ENCODE measurements around the gene RUFY1.
"Not testable (repeated sequence)": the region's sequence is repeated elsewhere in the genome, so short reads cannot be mapped to it uniquely, and the experiment has no call there.

The RUFY1 gene

GRCh38 chr5:179509845-179510244 is 40.5 kb upstream of the RUFY1 start:
- H3K4me3 ChIP-seq (ENCODE audit: control insufficient read depth, low read depth, low read length) = no peak overlapping the region
- TF ChIP-seq, protein P1, sequence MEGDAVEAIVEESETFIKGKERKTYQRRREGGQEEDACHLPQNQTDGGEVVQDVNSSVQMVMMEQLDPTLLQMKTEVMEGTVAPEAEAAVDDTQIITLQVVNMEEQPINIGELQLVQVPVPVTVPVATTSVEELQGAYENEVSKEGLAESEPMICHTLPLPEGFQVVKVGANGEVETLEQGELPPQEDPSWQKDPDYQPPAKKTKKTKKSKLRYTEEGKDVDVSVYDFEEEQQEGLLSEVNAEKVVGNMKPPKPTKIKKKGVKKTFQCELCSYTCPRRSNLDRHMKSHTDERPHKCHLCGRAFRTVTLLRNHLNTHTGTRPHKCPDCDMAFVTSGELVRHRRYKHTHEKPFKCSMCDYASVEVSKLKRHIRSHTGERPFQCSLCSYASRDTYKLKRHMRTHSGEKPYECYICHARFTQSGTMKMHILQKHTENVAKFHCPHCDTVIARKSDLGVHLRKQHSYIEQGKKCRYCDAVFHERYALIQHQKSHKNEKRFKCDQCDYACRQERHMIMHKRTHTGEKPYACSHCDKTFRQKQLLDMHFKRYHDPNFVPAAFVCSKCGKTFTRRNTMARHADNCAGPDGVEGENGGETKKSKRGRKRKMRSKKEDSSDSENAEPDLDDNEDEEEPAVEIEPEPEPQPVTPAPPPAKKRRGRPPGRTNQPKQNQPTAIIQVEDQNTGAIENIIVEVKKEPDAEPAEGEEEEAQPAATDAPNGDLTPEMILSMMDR (IDR thresholded peaks at IDR 0.05; ENCODE audit: control insufficient read depth, insufficient read depth, low read depth, low read length, missing control alignments) = no peak

GRCh38 chr5:179512452-179513000 is 37.8 kb upstream of the RUFY1 start:
- DNase-seq (ENCODE audit: low read depth) = no peak
- no peak overlapping the region for H3K4me3 ChIP-seq (ENCODE audit: control insufficient read depth, low read depth, low read length)
- TF ChIP-seq, protein P1 (IDR thresholded peaks at IDR 0.05; ENCODE audit: control insufficient read depth, insufficient read depth, low read depth, low read length, missing control alignments) = no peak

More at GRCh38 chr5:179509845-179510244, 40.5 kb upstream of the RUFY1 start:
- no peak for DNase-seq (ENCODE audit: low read depth)

DNA sequence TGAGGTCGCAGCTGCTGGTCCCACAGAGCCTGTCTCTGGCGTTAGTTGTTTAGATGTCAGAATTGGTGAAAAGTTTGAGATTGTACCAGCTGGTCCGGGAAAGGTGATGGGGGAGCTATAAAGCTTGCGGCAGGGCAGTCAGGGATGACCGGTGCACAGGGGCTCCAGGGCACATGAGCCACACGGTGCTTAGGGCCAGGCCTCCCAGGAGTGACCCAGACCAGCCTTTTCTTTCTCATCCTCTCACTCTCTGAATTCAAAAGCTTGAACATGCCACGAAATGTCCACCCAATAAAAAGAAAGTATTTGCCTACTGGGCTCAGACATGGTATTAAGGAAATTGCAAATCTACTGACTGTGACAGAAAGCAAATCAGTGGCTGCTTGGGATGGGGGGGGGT is 34.9 kb upstream of the RUFY1 start:
- not testable (repeated sequence) for DNase-seq (ENCODE audit: low read depth); H3K4me3 ChIP-seq (ENCODE audit: control insufficient read depth, low read depth, low read length)

GRCh38 chr5:179516221-179516620 is 34.1 kb upstream of the RUFY1 start:
- H3K4me3 ChIP-seq (ENCODE audit: control insufficient read depth, low read depth, low read length) = no peak overlapping the region
- DNase-seq (ENCODE audit: low read depth) = no peak
- TF ChIP-seq, protein P1 (IDR thresholded peaks at IDR 0.05; ENCODE audit: control insufficient read depth, insufficient read depth, low read depth, low read length, missing control alignments) = no peak

GRCh38 chr5:179517746-179518145 is 32.6 kb upstream of the RUFY1 start:
- not testable (repeated sequence) for DNase-seq (ENCODE audit: low read depth); H3K4me3 ChIP-seq (ENCODE audit: control insufficient read depth, low read depth, low read length)

DNA sequence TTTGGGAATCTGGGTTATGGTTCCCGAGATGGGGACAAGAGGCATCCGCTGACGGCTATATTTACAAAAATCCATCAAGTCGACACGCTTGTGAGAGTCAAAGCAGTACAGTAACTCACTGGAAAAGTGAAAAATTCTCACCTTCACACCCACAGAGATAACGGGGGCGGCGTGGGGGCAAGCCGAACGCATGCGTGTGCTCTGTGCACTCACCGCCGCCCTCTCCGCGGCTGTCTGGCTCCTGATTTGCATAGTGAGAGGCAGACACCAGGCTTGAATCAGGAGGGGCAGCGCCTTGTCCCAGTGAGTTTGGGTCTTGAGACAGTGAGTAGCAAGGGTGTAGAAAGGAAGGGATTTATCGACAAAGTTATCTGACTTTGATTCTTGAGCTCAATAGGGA is 32.0 kb upstream of the RUFY1 start:
- H3K4me3 ChIP-seq (ENCODE audit: control insufficient read depth, low read depth, low read length); DNase-seq (ENCODE audit: low read depth): not testable (repeated sequence)

DNA sequence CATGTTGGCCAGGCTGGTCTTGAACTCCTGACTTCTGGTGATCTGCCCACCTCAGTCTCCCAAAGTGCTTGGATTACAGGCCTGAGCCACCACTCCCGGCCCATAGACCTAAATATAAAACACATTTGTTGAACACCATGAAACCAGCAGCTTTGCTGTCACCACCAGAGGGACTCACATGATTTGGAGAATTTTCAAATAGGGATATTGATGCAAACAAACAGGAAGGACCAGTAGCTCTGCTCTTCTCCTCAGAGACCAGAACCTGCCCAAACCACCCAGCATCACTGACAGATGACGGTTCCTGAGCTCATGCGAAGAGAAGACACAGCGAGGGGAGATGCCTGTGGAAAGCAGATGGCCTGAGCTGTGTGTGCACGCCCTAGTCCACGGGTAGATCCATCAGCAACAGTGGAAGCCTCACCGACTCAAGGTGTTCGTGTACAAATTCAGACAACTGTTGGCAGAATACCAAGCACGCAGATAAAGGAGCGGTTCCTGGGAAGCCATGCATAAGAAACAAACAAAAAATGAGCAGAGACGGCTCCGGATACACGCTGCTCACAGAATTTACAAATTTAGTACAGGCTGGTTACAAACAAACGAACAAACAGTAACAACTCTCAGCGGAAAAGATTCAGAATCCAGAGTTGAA is 30.8 kb upstream of the RUFY1 start:
- H3K4me3 ChIP-seq (ENCODE audit: control insufficient read depth, low read depth, low read length); DNase-seq (ENCODE audit: low read depth): not testable (repeated sequence)

DNA sequence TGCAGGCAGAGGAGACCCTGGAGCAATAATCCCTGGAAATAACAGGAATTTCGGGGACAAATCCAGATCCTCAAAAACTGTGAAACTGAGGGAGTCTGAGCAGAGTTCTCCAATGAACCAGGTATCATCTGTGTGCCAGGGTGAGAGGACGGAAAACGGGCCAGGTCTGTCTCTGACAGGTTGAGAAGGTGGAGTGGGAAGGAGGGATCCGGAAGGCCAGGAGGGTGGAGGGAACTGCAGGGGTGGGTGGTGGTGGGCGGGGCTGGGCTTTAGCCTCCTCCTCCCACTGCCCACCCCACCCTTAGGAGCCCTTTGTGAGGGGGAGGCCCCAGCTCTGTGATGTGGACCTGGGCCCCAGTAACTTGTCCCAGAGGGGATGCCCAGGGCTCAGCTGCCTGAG is 28.2 kb upstream of the RUFY1 start:
- not testable (repeated sequence) for H3K4me3 ChIP-seq (ENCODE audit: control insufficient read depth, low read depth, low read length); DNase-seq (ENCODE audit: low read depth)

- no peak overlapping the region for H3K4me3 ChIP-seq (ENCODE audit: control insufficient read depth, low read depth, low read length)
- TF ChIP-seq, protein P1 (IDR thresholded peaks at IDR 0.05; ENCODE audit: control insufficient read depth, insufficient read depth, low read depth, low read length, missing control alignments) = no peak
- no peak for DNase-seq (ENCODE audit: low read depth)
Measured at GRCh38 chr5:179526978-179527377, 23.4 kb upstream of the RUFY1 start.
